ENCODE results near the gene SLC35B3. TPM values are rescaled to one million over a fixed set of nuclear protein-coding genes. Genes with fewer than 3 reads are reported as not detected.
"Not testable (repeated sequence)": the region's sequence is repeated elsewhere in the genome, so short reads cannot be mapped to it uniquely, and the experiment has no call there.

SLC35B3 gene
- total RNA-seq, 1 donor from 2014 or later: 6.4 TPM

DNA sequence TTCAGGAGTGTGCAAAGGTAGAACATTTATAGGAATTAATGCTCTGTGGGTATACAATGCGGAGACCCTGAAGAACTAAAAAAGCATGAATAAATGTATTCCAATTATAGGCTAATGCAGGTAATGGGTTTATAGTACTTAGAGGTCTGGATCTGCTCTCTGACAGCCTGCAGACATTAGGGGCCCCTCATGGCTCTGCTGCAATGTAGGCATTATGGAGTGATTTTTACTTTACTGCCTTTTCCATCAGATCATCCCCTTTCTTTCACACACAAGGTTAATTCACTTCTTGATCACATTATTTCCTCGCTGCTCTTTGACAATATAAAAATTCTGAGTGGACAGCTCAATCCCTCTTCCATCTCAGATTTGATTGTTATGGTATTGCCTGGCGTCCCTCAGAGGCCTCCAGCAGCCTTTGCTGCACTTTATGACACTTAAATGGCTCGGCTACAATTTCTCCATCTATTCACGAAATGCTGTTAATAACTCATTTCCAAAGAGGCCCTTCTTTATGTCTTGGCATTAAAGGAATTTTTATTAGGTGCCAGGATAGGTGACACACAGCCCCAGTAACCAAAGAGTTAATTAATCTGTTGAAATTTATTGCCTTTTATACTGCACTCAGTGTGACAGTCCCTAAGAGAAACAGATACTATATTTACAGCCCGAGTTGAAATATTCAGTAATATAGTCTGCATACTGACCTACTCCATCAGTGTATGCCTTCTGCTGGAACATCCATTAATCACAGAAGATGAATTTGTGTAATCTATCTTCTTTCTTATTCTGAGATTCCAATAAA is 33.4 kb upstream of the SLC35B3 start:
- Histone ChIP-seq H3K27ac (no peak overlapping the region), H3K9me3 (no peaks in the 10 kb centered on the region), H3K27me3 (no peaks in the 10 kb centered on the region), H3K4me3 (no peak overlapping the region), H3K36me3 (no peaks in the 10 kb centered on the region), H3K4me1 (no peaks in the 10 kb centered on the region)
- intact Hi-C loops (cut with DNase I): no loop called here
- TF ChIP-seq POLR2A (IDR thresholded peaks at IDR 0.05) (no peak), POLR2AphosphoS5 (IDR thresholded peaks at IDR 0.05; ENCODE audit: insufficient read depth in 1 of 2, low read depth in 1 of 2) (no peak)
- TF ChIP-seq, protein P1, sequence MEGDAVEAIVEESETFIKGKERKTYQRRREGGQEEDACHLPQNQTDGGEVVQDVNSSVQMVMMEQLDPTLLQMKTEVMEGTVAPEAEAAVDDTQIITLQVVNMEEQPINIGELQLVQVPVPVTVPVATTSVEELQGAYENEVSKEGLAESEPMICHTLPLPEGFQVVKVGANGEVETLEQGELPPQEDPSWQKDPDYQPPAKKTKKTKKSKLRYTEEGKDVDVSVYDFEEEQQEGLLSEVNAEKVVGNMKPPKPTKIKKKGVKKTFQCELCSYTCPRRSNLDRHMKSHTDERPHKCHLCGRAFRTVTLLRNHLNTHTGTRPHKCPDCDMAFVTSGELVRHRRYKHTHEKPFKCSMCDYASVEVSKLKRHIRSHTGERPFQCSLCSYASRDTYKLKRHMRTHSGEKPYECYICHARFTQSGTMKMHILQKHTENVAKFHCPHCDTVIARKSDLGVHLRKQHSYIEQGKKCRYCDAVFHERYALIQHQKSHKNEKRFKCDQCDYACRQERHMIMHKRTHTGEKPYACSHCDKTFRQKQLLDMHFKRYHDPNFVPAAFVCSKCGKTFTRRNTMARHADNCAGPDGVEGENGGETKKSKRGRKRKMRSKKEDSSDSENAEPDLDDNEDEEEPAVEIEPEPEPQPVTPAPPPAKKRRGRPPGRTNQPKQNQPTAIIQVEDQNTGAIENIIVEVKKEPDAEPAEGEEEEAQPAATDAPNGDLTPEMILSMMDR (IDR thresholded peaks at IDR 0.05): no peak
- no peak for DNase-seq (ENCODE audit: extremely low spot score in 2 of 2)

GRCh38 chr6:8462694-8463093 is 27.3 kb upstream of the SLC35B3 start:
- TF ChIP-seq POLR2A (IDR thresholded peaks at IDR 0.05) (no peak), POLR2AphosphoS5 (IDR thresholded peaks at IDR 0.05; ENCODE audit: insufficient read depth in 1 of 2, low read depth in 1 of 2) (no peak)
- TF ChIP-seq, protein P1 (IDR thresholded peaks at IDR 0.05): no peak
- Histone ChIP-seq H3K4me3 (no peak overlapping the region), H3K4me1 (no peaks in the 10 kb centered on the region), H3K36me3 (no peaks in the 10 kb centered on the region), H3K9me3 (no peaks in the 10 kb centered on the region), H3K27ac (no peak overlapping the region), H3K27me3 (no peaks in the 10 kb centered on the region)
- DNase-seq (ENCODE audit: extremely low spot score in 2 of 2): no peak
- intact Hi-C loops (cut with DNase I): no loop called here

GRCh38 chr6:8462169-8462568 is 26.8 kb upstream of the SLC35B3 start:
- TF ChIP-seq, protein P1 (IDR thresholded peaks at IDR 0.05): no peak
- TF ChIP-seq POLR2AphosphoS5 (IDR thresholded peaks at IDR 0.05; ENCODE audit: insufficient read depth in 1 of 2, low read depth in 1 of 2) (no peak), POLR2A (IDR thresholded peaks at IDR 0.05) (no peak)
- Histone ChIP-seq H3K4me3 (no peak overlapping the region), H3K9me3 (no peaks in the 10 kb centered on the region), H3K36me3 (no peaks in the 10 kb centered on the region), H3K4me1 (no peaks in the 10 kb centered on the region), H3K27ac (no peak overlapping the region), H3K27me3 (no peaks in the 10 kb centered on the region)
- intact Hi-C loops (cut with DNase I): no loop called here
- no peak for DNase-seq (ENCODE audit: extremely low spot score in 2 of 2)

GRCh38 chr6:8446391-8446790 is 11.0 kb upstream of the SLC35B3 start:
- Histone ChIP-seq H3K27me3 (no peaks in the 10 kb centered on the region), H3K9me3 (no peaks in the 10 kb centered on the region), H3K4me3 (no peak overlapping the region), H3K27ac (no peak overlapping the region), H3K36me3 (no peaks in the 10 kb centered on the region), H3K4me1 (no peaks in the 10 kb centered on the region)
- intact Hi-C loops (cut with DNase I): no loop called here
- TF ChIP-seq POLR2A (IDR thresholded peaks at IDR 0.05) (no peak), POLR2AphosphoS5 (IDR thresholded peaks at IDR 0.05; ENCODE audit: insufficient read depth in 1 of 2, low read depth in 1 of 2) (no peak)
- TF ChIP-seq, protein P1 (IDR thresholded peaks at IDR 0.05): no peak
- DNase-seq (ENCODE audit: extremely low spot score in 2 of 2): no peak

DNA sequence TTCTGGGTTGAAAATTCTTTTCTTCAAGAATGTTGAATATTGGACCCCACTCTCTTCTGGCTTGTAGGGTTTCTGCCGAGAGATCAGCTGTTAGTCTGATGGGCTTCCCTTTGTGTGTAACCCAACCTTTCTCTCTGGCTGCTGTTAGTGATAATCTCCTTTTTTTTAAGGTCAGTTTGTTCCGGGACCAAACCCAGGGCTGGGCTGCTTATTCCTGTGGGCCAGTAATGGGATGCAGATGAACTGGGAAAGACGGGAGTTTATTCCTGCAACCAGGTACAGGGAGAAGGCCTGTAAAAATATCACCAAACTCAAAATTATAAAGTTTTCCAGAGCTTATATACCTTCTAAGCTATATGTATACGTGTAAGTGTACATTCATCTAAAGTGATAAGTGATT is 10.6 kb upstream of the SLC35B3 start:
- intact Hi-C loops (cut with DNase I); H3K4me1 ChIP-seq; H3K4me3 ChIP-seq: not testable (repeated sequence)

More for the DNA sequence above, 10.6 kb upstream of the SLC35B3 start:
- H3K9me3 ChIP-seq; H3K36me3 ChIP-seq; H3K27me3 ChIP-seq; DNase-seq (ENCODE audit: extremely low spot score in 2 of 2); H3K27ac ChIP-seq: not testable (repeated sequence)
